ENCODE measurements around the gene GATA2. TPM values are rescaled to one million over a fixed set of nuclear protein-coding genes. Genes with fewer than 3 reads are reported as not detected.
A peak's percentile ranks its signal among the peaks of the same experiment; 100 is the strongest.

The GATA2 gene
- total and polyA plus RNA-seq, 9 donors: 2.1 to 4.5 (median 3.0) TPM

GRCh38 chr3:128488991-128489673 lies 3.9 kb downstream of the GATA2 start:
- Histone ChIP-seq H3K4me3 (ENCODE audit: low read length) (peak overlapping the region; percentile 38), H3K27me3 (ENCODE audit: control insufficient read depth, insufficient read depth, low read length) (peaks cover 100% of the 10 kb centered on the region), H3K36me3 (ENCODE audit: control insufficient read depth, insufficient read depth, low read length) (no peaks in the 10 kb centered on the region), H3K4me1 (ENCODE audit: control insufficient read depth, insufficient read depth, low read length) (peaks cover 63% of the 10 kb centered on the region), H3K27ac (ENCODE audit: low read length) (peak overlapping the region; percentile 51), H3K9me3 (replicated peaks; ENCODE audit: control insufficient read depth, low read depth, low read length) (no peaks in the 10 kb centered on the region)
- WGBS (ENCODE audit: insufficient coverage): under 1% methylated on average over 67 of the region's 71 CpGs
- peak; percentile 47 for DNase-seq

DNA sequence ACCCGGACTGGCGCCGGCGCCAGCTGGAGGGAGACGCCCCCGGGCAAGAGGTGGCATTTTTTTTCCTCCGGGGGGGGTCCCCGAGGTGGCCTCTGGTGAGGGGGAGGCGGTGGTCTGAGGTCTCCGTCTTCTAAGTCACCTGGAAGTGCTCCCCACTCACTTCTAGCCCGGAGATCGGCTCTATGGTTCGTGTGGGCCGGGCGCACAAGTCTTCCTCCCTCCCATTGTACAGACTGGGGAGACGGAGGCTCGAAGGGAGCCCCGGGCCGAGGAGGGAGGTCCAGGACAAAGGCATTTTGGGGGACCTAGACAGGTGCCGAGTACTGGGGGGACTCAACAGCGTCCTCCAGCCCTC lies 4.4 kb downstream of the GATA2 start:
- H3K4me3 ChIP-seq (ENCODE audit: low read length): peak overlapping the region; percentile 26

DNA sequence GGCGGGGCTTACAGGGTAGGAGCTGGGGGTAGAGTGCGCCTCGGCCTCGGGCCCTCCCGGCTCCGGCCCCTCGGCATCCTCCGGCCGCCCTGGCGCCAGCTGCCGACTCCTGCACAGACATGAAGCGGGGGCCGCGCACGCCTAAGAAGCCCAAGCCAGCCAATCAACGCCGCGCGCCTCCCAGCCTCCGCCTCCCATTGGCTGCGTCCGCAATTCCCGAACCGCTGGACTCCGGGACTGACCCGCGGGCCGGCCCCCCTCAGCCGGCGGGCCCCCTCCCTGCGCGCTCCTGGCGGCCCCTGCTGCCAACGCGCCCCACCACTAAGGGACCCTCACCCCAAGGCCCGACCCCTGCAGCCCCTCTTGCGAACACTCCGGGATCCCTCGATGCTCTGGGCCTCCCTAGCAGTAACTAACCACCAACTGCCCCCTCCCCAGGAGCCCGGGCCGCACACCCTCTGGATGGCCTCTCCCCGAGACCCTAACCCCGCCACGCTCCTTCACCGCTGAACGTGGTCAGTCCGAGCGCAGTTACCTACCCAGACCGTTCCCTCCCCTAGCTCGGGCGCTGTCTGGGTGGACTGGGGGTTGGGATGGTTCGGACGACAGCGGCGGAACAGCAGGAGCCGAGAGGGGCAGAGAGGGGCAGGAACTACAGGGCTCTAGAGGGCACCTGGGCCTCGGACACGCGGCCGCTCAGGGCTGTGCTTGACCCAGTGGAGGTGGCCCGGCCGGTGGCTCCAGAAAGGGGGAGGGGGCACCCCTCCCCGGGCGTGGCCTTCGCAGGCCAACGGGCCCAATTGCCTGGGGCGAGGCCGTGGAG lies 5.0 kb downstream of the GATA2 start:
- Histone ChIP-seq H3K4me1 (ENCODE audit: control insufficient read depth, insufficient read depth, low read length) (peaks cover 65% of the 10 kb centered on the region), H3K36me3 (ENCODE audit: control insufficient read depth, insufficient read depth, low read length) (no peaks in the 10 kb centered on the region), H3K27me3 (ENCODE audit: control insufficient read depth, insufficient read depth, low read length) (peaks cover 100% of the 10 kb centered on the region), H3K27ac (ENCODE audit: low read length) (peak overlapping the region; percentile 29), H3K9me3 (replicated peaks; ENCODE audit: control insufficient read depth, low read depth, low read length) (no peaks in the 10 kb centered on the region), H3K4me3 (ENCODE audit: low read length) (peak overlapping the region; percentile 50)
- under 1% methylated on average over 57 of the region's 68 CpGs for WGBS (ENCODE audit: insufficient coverage)
- peak; percentile 90 for DNase-seq

More for the DNA sequence above, 4.4 kb downstream of the GATA2 start:
- Histone ChIP-seq H3K27ac (ENCODE audit: low read length) (peak overlapping the region; percentile 29), H3K9me3 (replicated peaks; ENCODE audit: control insufficient read depth, low read depth, low read length) (no peaks in the 10 kb centered on the region), H3K4me1 (ENCODE audit: control insufficient read depth, insufficient read depth, low read length) (peaks cover 63% of the 10 kb centered on the region), H3K27me3 (ENCODE audit: control insufficient read depth, insufficient read depth, low read length) (peaks cover 100% of the 10 kb centered on the region), H3K36me3 (ENCODE audit: control insufficient read depth, insufficient read depth, low read length) (no peaks in the 10 kb centered on the region)
- WGBS (ENCODE audit: insufficient coverage): 0% methylated on average over 14 of the region's 21 CpGs
- no peak for DNase-seq

GRCh38 chr3:128487538-128487812 lies 5.5 kb downstream of the GATA2 start:
- Histone ChIP-seq H3K4me3 (ENCODE audit: low read length) (peak overlapping the region; percentile 50), H3K27me3 (ENCODE audit: control insufficient read depth, insufficient read depth, low read length) (peaks cover 100% of the 10 kb centered on the region), H3K9me3 (replicated peaks; ENCODE audit: control insufficient read depth, low read depth, low read length) (no peaks in the 10 kb centered on the region), H3K27ac (ENCODE audit: low read length) (no peak overlapping the region), H3K4me1 (ENCODE audit: control insufficient read depth, insufficient read depth, low read length) (peaks cover 67% of the 10 kb centered on the region), H3K36me3 (ENCODE audit: control insufficient read depth, insufficient read depth, low read length) (no peaks in the 10 kb centered on the region)
- DNase-seq: no peak
- 0% methylated on average over 11 of the region's 18 CpGs for WGBS (ENCODE audit: insufficient coverage)

DNA sequence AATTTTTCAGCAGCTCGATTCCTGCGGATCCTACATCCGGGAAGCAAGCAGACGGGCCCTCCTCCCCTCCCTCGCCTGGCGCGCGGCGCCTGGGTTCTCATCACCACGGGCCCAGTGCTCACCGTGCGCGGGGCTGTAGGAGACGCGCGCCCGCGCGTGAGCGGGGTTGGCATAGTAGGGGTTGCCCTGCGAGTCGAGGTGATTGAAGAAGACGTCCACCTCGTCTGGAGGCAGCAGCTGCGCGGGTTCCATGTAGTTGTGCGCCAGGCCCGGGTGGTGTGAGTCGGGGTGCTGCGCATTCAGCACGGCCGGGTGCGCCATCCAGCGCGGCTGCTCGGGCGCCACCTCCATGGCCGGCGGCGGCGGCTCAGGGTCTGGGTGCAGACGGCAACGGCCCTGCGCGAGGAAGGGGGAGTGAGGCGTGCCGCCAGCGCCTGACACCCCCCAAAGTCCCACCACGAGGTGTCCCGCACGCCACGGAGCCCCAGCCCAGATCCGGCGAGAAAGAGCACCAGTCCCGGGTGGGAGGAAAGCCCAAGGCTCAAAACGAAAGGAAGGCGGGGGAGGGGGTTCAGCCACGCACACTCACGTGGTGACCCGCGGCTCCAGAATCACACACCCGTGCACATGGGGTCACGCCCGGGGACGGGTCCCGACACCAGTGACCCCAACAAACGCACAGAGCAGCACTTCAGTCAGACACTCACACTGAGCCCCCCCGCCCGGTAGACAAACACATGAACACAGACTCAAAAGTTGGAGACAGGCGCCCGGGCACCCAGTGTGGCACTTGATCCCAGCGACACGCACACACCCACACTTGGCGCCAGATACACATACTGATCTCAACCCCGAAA lies 6.1 kb downstream of the GATA2 start:
- Histone ChIP-seq H3K4me1 (ENCODE audit: control insufficient read depth, insufficient read depth, low read length) (peaks cover 62% of the 10 kb centered on the region), H3K27me3 (ENCODE audit: control insufficient read depth, insufficient read depth, low read length) (peaks cover 100% of the 10 kb centered on the region), H3K4me3 (ENCODE audit: low read length) (peak overlapping the region; percentile 50), H3K36me3 (ENCODE audit: control insufficient read depth, insufficient read depth, low read length) (no peaks in the 10 kb centered on the region), H3K27ac (ENCODE audit: low read length) (no peak overlapping the region), H3K9me3 (replicated peaks; ENCODE audit: control insufficient read depth, low read depth, low read length) (no peaks in the 10 kb centered on the region)
- DNase-seq: no peak
- WGBS (ENCODE audit: insufficient coverage): under 1% methylated on average over 69 of the region's 75 CpGs

DNA sequence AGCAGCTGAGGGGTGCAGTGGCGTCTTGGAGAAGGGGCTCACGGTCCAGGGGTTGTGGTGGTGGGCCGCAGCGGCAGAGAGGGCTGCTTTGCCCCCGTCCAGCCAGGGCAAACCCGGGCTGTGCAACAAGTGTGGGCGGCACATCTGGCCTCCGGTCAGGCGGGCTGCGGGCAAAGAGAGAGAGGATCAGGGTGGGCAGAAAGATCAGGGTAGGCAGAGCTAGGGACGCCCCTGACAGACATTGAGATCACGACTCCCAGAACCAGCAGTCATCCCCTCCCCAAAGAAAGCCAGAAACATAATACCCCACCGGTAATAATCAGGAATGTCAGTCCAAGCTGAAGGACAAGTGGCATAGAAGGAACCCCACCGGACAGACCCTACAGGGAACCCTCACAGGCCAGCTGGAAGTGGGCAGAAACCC lies 6.8 kb downstream of the GATA2 start:
- H3K27ac ChIP-seq (ENCODE audit: low read length): no peak overlapping the region
- H3K36me3 ChIP-seq (ENCODE audit: control insufficient read depth, insufficient read depth, low read length): no peaks in the 10 kb centered on the region
- WGBS (ENCODE audit: insufficient coverage): 9% methylated on average over 8 of the region's 14 CpGs
- no peaks in the 10 kb centered on the region for H3K9me3 ChIP-seq (replicated peaks; ENCODE audit: control insufficient read depth, low read depth, low read length)
- peaks cover 62% of the 10 kb centered on the region for H3K4me1 ChIP-seq (ENCODE audit: control insufficient read depth, insufficient read depth, low read length)
- peak overlapping the region; percentile 50 for H3K4me3 ChIP-seq (ENCODE audit: low read length)
- H3K27me3 ChIP-seq (ENCODE audit: control insufficient read depth, insufficient read depth, low read length): peaks cover 100% of the 10 kb centered on the region
- DNase-seq: no peak

GRCh38 chr3:128485282-128486204 lies 7.5 kb downstream of the GATA2 start:
- WGBS (ENCODE audit: insufficient coverage): 51% methylated on average over 7 of the region's 29 CpGs
- Histone ChIP-seq H3K27ac (ENCODE audit: low read length) (no peak overlapping the region), H3K36me3 (ENCODE audit: control insufficient read depth, insufficient read depth, low read length) (no peaks in the 10 kb centered on the region)

GRCh38 chr3:128484404-128485281 lies 8.4 kb downstream of the GATA2 start:
- 30% methylated on average over 8 of the region's 16 CpGs for WGBS (ENCODE audit: insufficient coverage)
- no peaks in the 10 kb centered on the region for H3K36me3 ChIP-seq (ENCODE audit: control insufficient read depth, insufficient read depth, low read length)
- H3K27me3 ChIP-seq (ENCODE audit: control insufficient read depth, insufficient read depth, low read length): peaks cover 100% of the 10 kb centered on the region
- no peak overlapping the region for H3K4me3 ChIP-seq (ENCODE audit: low read length)
- no peaks in the 10 kb centered on the region for H3K9me3 ChIP-seq (replicated peaks; ENCODE audit: control insufficient read depth, low read depth, low read length)
- no peak for DNase-seq
- H3K4me1 ChIP-seq (ENCODE audit: control insufficient read depth, insufficient read depth, low read length): peaks cover 57% of the 10 kb centered on the region
- H3K27ac ChIP-seq (ENCODE audit: low read length): peak overlapping the region; percentile 77

More at GRCh38 chr3:128485282-128486204, 7.5 kb downstream of the GATA2 start:
- no peak overlapping the region for H3K4me3 ChIP-seq (ENCODE audit: low read length)
- peaks cover 100% of the 10 kb centered on the region for H3K27me3 ChIP-seq (ENCODE audit: control insufficient read depth, insufficient read depth, low read length)
- no peaks in the 10 kb centered on the region for H3K9me3 ChIP-seq (replicated peaks; ENCODE audit: control insufficient read depth, low read depth, low read length)
- DNase-seq: no peak
- peaks cover 66% of the 10 kb centered on the region for H3K4me1 ChIP-seq (ENCODE audit: control insufficient read depth, insufficient read depth, low read length)

Measured in muscle of leg (tissue), 11 donors.